Stimulated activated CD4-positive, alpha-beta T cell treated with anti-CD3 and anti-CD28 coated beads, TNF-alpha, amount 100 ng/mL, for 24 hours (primary cell): ENCODE results near the gene HBA1.
"Not testable (repeated sequence)": the region's sequence is repeated elsewhere in the genome, so short reads cannot be mapped to it uniquely, and the experiment has no call there.

Source experiments
- DNase-seq, 3 experiments: peaks; one replicate each; pipeline ENCODE4 v3.0.0-alpha.2; 2020; ENCODE audit warnings: low read depth in 3 of 3

Gene HBA1

GRCh38 chr16:203246-203645, 26.8 kb downstream of the HBA1 start:
- no peak for DNase-seq

GRCh38 chr16:204046-204445, 27.6 kb downstream of the HBA1 start:
- DNase-seq = not testable (repeated sequence)

GRCh38 chr16:209359-209758, 32.9 kb downstream of the HBA1 start:
- not testable (repeated sequence) for DNase-seq

GRCh38 chr16:211631-212180, 35.2 kb downstream of the HBA1 start:
- DNase-seq = not testable (repeated sequence)

- DNase-seq = no peak
Measured at GRCh38 chr16:212999-213398, 36.5 kb downstream of the HBA1 start.

GRCh38 chr16:220021-220420, 43.5 kb downstream of the HBA1 start:
- no peak for DNase-seq
